Panc1 (cell line): Measurements from ENCODE around the gene ADGRD1.

Experiments
- CTCF ChIP-seq: fragments of 450-650 bp; IDR thresholded peaks from 2 replicates; pipeline ENCODE4 v1.5.1; 2017; ENCODE audit warnings: mild to moderate bottlenecking
- POLR2AphosphoS5 ChIP-seq: IDR thresholded peaks from 2 replicates; pipeline ENCODE4 v1.6.1; 2012; ENCODE audit warnings: mild to moderate bottlenecking, low read depth, low read length, moderate library complexity
- SIN3A ChIP-seq: IDR thresholded peaks from 2 replicates; pipeline ENCODE4 v1.6.1; 2012; ENCODE audit warnings: low read depth, mild to moderate bottlenecking, low read length, moderate library complexity, borderline replicate concordance; ENCODE audit not compliant: insufficient read depth
- TCF7L2 ChIP-seq: IDR thresholded peaks from 2 replicates; pipeline ENCODE4 v1.6.1; 2011; ENCODE audit warnings: mild to moderate bottlenecking, low read depth, low read length, inconsistent platforms
- TF ChIP-seq, protein P1 (sequence below), 2 experiments: IDR thresholded peaks; 2 replicates each; pipeline ENCODE4 v1.6.1; 2011 to 2012; ENCODE audit warnings: low read depth in 2 of 2, control low read depth in 1 of 2, low read length in 1 of 2, mild to moderate bottlenecking in 1 of 2, moderate library complexity in 1 of 2; ENCODE audit not compliant: insufficient read depth in 1 of 2

DNA sequence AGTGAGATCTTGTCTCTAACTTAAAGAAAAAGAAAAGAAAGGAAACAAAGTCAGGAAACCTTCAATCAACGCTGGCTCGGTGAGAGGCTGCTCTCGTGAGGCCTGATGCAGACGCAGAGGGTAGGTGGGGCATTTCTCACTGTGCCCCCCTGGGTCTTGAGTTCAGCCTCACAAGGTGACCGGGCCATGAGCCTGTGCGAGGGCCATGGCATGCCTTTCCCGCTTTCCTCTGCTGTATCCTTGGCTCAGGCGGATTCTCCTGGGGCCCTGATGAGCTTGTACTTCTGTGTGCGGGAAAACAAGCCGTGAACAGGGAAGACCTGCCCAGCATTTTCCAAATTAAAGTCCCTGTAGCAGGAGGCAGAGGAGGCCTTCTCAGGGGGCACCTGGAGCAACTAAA, 20.2 kb downstream of the ADGRD1 start:
- TF ChIP-seq CTCF, result no peak
- TF ChIP-seq, protein P1, sequence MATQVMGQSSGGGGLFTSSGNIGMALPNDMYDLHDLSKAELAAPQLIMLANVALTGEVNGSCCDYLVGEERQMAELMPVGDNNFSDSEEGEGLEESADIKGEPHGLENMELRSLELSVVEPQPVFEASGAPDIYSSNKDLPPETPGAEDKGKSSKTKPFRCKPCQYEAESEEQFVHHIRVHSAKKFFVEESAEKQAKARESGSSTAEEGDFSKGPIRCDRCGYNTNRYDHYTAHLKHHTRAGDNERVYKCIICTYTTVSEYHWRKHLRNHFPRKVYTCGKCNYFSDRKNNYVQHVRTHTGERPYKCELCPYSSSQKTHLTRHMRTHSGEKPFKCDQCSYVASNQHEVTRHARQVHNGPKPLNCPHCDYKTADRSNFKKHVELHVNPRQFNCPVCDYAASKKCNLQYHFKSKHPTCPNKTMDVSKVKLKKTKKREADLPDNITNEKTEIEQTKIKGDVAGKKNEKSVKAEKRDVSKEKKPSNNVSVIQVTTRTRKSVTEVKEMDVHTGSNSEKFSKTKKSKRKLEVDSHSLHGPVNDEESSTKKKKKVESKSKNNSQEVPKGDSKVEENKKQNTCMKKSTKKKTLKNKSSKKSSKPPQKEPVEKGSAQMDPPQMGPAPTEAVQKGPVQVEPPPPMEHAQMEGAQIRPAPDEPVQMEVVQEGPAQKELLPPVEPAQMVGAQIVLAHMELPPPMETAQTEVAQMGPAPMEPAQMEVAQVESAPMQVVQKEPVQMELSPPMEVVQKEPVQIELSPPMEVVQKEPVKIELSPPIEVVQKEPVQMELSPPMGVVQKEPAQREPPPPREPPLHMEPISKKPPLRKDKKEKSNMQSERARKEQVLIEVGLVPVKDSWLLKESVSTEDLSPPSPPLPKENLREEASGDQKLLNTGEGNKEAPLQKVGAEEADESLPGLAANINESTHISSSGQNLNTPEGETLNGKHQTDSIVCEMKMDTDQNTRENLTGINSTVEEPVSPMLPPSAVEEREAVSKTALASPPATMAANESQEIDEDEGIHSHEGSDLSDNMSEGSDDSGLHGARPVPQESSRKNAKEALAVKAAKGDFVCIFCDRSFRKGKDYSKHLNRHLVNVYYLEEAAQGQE (IDR thresholded peaks at IDR 0.05; ENCODE audit: insufficient read depth in 1 of 2, low read depth in 2 of 2, low read length in 1 of 2), result no peak
- TF ChIP-seq POLR2AphosphoS5, result no peak
- no peak for TF ChIP-seq TCF7L2
- TF ChIP-seq SIN3A, result no peak
